IMR-90 (cell line): ENCODE results near the gene B3GALT4. TPM values are rescaled to one million over a fixed set of nuclear protein-coding genes. Genes with fewer than 3 reads are reported as not detected.

ENCODE experiments used
- ATAC-seq: fragments of 200-7000 bp; cut with Tn5 transposase; 2 replicates; pipeline ENCODE4 v1.9.1; 2020; ENCODE audit warnings: low read depth, mild to moderate bottlenecking, moderate library complexity
- BruUV-seq: library from RNA; stranded (reverse); fragments of 400-500 nt; replicated peaks from 2 replicates; lab custom pipeline; 2021; lab: Mats Ljungman, UMichigan
- CTCF ChIA-PET: fragments of 300-600 bp; formaldehyde crosslinking; extraction: SDS; loops from one replicate; lab custom pipeline; 2021; ENCODE audit warnings: antibody characterized with exemption; lab: Yijun Ruan, JAX
- POLR2A ChIA-PET: fragments of 300-600 bp; sonication (Branson Sonifier 250); formaldehyde crosslinking; loops from one replicate; lab custom pipeline; 2022; ENCODE audit warnings: antibody characterized with exemption; ENCODE audit not compliant: unreplicated experiment; lab: Charles Lee
- DNase-seq: peaks from one replicate; pipeline ENCODE4 v3.0.0; 2013
- H2AFZ ChIP-seq: replicated peaks from 2 replicates; pipeline ENCODE3; 2013; ENCODE audit warnings: low read length, mild to moderate bottlenecking; ENCODE audit not compliant: poor library complexity
- H2AK5ac ChIP-seq: 2 replicates; pipeline ENCODE4 v1.6.1; 2013; ENCODE audit warnings: low read depth, low read length, inconsistent platforms
- H2AK9ac ChIP-seq: replicated peaks from 2 replicates; pipeline ENCODE3; 2013; ENCODE audit warnings: mild to moderate bottlenecking, low read depth, low read length, moderate library complexity; ENCODE audit not compliant: poor library complexity
- H2BK120ac ChIP-seq: 2 replicates; pipeline ENCODE4 v1.6.1; 2013; ENCODE audit warnings: low read depth, low read length, inconsistent platforms
- H2BK15ac ChIP-seq: 3 replicates; pipeline ENCODE4 v1.6.1; 2013; ENCODE audit warnings: low read depth, low read length, inconsistent platforms
- H2BK20ac ChIP-seq: 2 replicates; pipeline ENCODE4 v1.6.1; 2013; ENCODE audit warnings: low read depth, mild to moderate bottlenecking, inconsistent platforms, low read length, moderate library complexity
- H2BK5ac ChIP-seq: 2 replicates; pipeline ENCODE4 v1.6.1; 2013; ENCODE audit warnings: mild to moderate bottlenecking, low read depth, low read length, inconsistent platforms; ENCODE audit not compliant: poor library complexity, severe bottlenecking
- H3K14ac ChIP-seq: replicated peaks from 2 replicates; pipeline ENCODE4 v1.6.1; 2013; ENCODE audit warnings: low read depth, low read length, inconsistent platforms
- H3K18ac ChIP-seq: 2 replicates; pipeline ENCODE4 v1.6.1; 2013; ENCODE audit warnings: low read depth, low read length, control low read depth
- H3K23ac ChIP-seq: 2 replicates; pipeline ENCODE4 v1.6.1; 2013; ENCODE audit warnings: low read depth, low read length, inconsistent platforms
- H3K27ac ChIP-seq: 2 replicates; pipeline ENCODE4 v1.5.1; 2013; ENCODE audit warnings: mild to moderate bottlenecking, control low read depth, low read length; ENCODE audit not compliant: insufficient read depth
- H3K27me3 ChIP-seq: 2 replicates; pipeline ENCODE4 v1.6.1; 2013; ENCODE audit warnings: low read length; ENCODE audit not compliant: control insufficient read depth, insufficient read depth
- H3K36me3 ChIP-seq: 2 replicates; pipeline ENCODE4 v1.6.1; 2013; ENCODE audit warnings: low read length, mixed read lengths; ENCODE audit not compliant: control insufficient read depth, insufficient read depth
- H3K4ac ChIP-seq: 2 replicates; pipeline ENCODE4 v1.6.1; 2013; ENCODE audit warnings: low read depth, low read length, inconsistent platforms
- H3K4me1 ChIP-seq: 2 replicates; pipeline ENCODE4 v1.6.1; 2013; ENCODE audit warnings: low read length, mixed read lengths; ENCODE audit not compliant: control insufficient read depth, insufficient read depth
- H3K4me2 ChIP-seq: 2 replicates; pipeline ENCODE4 v1.6.1; 2013; ENCODE audit warnings: low read depth, mild to moderate bottlenecking, control low read depth, low read length, moderate library complexity
- H3K4me3 ChIP-seq: 2 replicates; pipeline ENCODE4 v1.5.1; 2013; ENCODE audit warnings: low read depth, mild to moderate bottlenecking, control low read depth, low read length, moderate library complexity; ENCODE audit not compliant: insufficient read depth
- H3K56ac ChIP-seq: 2 replicates; pipeline ENCODE4 v1.6.1; 2013; ENCODE audit warnings: low read length, inconsistent platforms; ENCODE audit not compliant: insufficient read depth; ENCODE audit errors: extremely low read depth
- H3K79me1 ChIP-seq, 2 experiments: 2 replicates each; pipeline ENCODE4 v1.6.1; 2013; ENCODE audit warnings: low read length in 2 of 2, inconsistent platforms in 1 of 2, low read depth in 1 of 2
- H3K9ac ChIP-seq: 2 replicates; pipeline ENCODE4 v1.6.1; 2013; ENCODE audit warnings: low read depth, low read length, control low read depth
- H3K9me1 ChIP-seq: 2 replicates; pipeline ENCODE4 v1.6.1; 2013; ENCODE audit warnings: low read length, inconsistent platforms; ENCODE audit not compliant: insufficient read depth
- H3K9me3 ChIP-seq: 2 replicates; pipeline ENCODE4 v1.6.1; 2013; ENCODE audit warnings: low read length; ENCODE audit not compliant: control insufficient read depth, insufficient read depth
- H4K20me1 ChIP-seq: 2 replicates; pipeline ENCODE4 v1.6.1; 2013; ENCODE audit warnings: low read length, inconsistent platforms; ENCODE audit not compliant: insufficient read depth
- H4K5ac ChIP-seq: 2 replicates; pipeline ENCODE4 v1.6.1; 2013; ENCODE audit warnings: mild to moderate bottlenecking, low read depth, low read length, control low read depth
- H4K8ac ChIP-seq, 2 experiments: 2 replicates each; pipeline ENCODE4 v1.6.1; 2013; ENCODE audit warnings: low read depth in 2 of 2, low read length in 2 of 2, control low read depth in 1 of 2, inconsistent platforms in 1 of 2
- H4K91ac ChIP-seq: 2 replicates; pipeline ENCODE4 v1.6.1; 2013; ENCODE audit warnings: low read depth, low read length, inconsistent platforms; ENCODE audit not compliant: insufficient read depth
- CEBPB ChIP-seq: IDR thresholded peaks from 2 replicates; pipeline ENCODE4 v1.6.1; 2012; ENCODE audit warnings: low read depth, low read length, improper control_type of control experiment
- NFE2L2 ChIP-seq: fragments of 150-350 bp; IDR thresholded peaks from 2 replicates; pipeline ENCODE4 v1.6.1; 2016; ENCODE audit warnings: low read depth, mild to moderate bottlenecking, low read length
- RCOR1 ChIP-seq: IDR thresholded peaks from 2 replicates; pipeline ENCODE4 v1.6.1; 2012; ENCODE audit warnings: mild to moderate bottlenecking, low read length, improper control_type of control experiment; ENCODE audit not compliant: insufficient replicate concordance
- USF2 ChIP-seq: fragments of 150-350 bp; IDR thresholded peaks from 2 replicates; pipeline ENCODE4 v1.6.1; 2017; ENCODE audit warnings: mild to moderate bottlenecking, antibody characterized with exemption, low read length, low read depth
- WGBS, 2 experiments: methylation state at CpG; one replicate each; pipeline versions ENCODE4 v1.1.5 to v1.1.7; 2013; ENCODE audit warnings: missing lambda C conversion rate in 2 of 2; ENCODE audit not compliant: insufficient read length in 1 of 2; ENCODE audit errors: extremely low coverage in 2 of 2; 5-methylcytosine and 5-hydroxymethylcytosine counted together
- dilution Hi-C: fragments of 300-500 bp; cut with HindIII; formaldehyde crosslinking; loops from one replicate; pipeline ENCODE4 v1.14.3; 2018; ENCODE audit warnings: low sequenced_read_pairs; ENCODE audit not compliant: unreplicated experiment
- in situ Hi-C: fragments of 300-500 bp; cut with MboI; formaldehyde crosslinking; loops from 3 replicates; pipeline ENCODE4 v1.14.3; 2019; ENCODE audit warnings: low sequenced_read_pairs, inconsistent platforms, mixed read lengths
- intact Hi-C: fragments of 100-400 bp; cut with micrococcal nuclease; formaldehyde crosslinking; loops from 2 replicates; pipeline ENCODE4 v1.10.0; 2022
- polyA plus RNA-seq, 3 experiments: library from polyadenylated mRNA; depleted of rRNA; stranded (reverse); fragments of >200 nt; gene quantifications; 2 replicates each; pipeline ENCODE4 v1.2.3, GENCODE V29; 2012; ENCODE audit warnings: low replicate concordance in 1 of 3
- total RNA-seq: library from RNA; depleted of rRNA; stranded (reverse); fragments of >200 nt; gene quantifications from 2 replicates; pipeline ENCODE4 v1.2.3, GENCODE V29; 2012
- TF ChIP-seq, protein P1 (sequence below): conservative IDR thresholded peaks from 2 replicates; pipeline ENCODE4 v1.5.1; 2012; ENCODE audit warnings: mild to moderate bottlenecking, low read depth, low read length, improper control_type of control experiment

The B3GALT4 gene
- total and polyA plus RNA-seq, 2 of the 4 experiments (the other 2 are of a cell fraction), result 0.70 to 0.72 TPM

GRCh38 chr6:33250731-33251130 lies 26.2 kb upstream of the B3GALT4 start:
- Histone ChIP-seq H3K4me3 (no peak overlapping the region), H3K18ac (no peak overlapping the region), H2BK15ac (no peak overlapping the region), H3K4ac (peak overlapping the region; percentile 51), H3K9me1 (peaks cover 11% of the 10 kb centered on the region), H3K79me1 (peaks cover 3 to 35% of the 10 kb centered on the region in 2 experiments; a peak in 3 of 4 replicates), H3K9ac (0 out of 2 replicates have a peak overlapping the region, but pooled peaks have one; percentile 3), H2BK5ac (peak overlapping the region; percentile 69), H3K23ac (peak overlapping the region; percentile 46; the same call in 1 of the 2 replicates), H2AK9ac (no peak overlapping the region), H2BK120ac (peak overlapping the region; percentile 29), H3K4me1 (peaks cover 12% of the 10 kb centered on the region), H4K5ac (no peak overlapping the region), H4K20me1 (peaks cover 3% of the 10 kb centered on the region; the same call in 1 of the 2 replicates), H3K56ac (0 out of 2 replicates have a peak overlapping the region, but pooled peaks have one; percentile 16), H3K14ac (no peak overlapping the region; the same call in 1 of the 2 replicates), H3K27ac (peak overlapping the region; percentile 68), H3K4me2 (peak overlapping the region; percentile 40), H3K9me3 (no peaks in the 10 kb centered on the region), H2AK5ac (peak overlapping the region; percentile 61; the same call in 1 of the 2 replicates), H4K91ac (peak overlapping the region; percentile 50; the same call in 1 of the 2 replicates), H4K8ac (peak overlapping the region in 1 of 2 experiments; percentile 37; a peak in 1 of 4 replicates), H3K27me3 (no peaks in the 10 kb centered on the region), H3K36me3 (peaks cover 10% of the 10 kb centered on the region; the same call in 1 of the 2 replicates), H2BK20ac (peak overlapping the region; percentile 37; the same call in 1 of the 2 replicates), H2AFZ (no peak overlapping the region)
- in situ Hi-C loops, result no loop called here
- ATAC-seq, result no peak
- ChIA-PET POLR2A (interaction anchor here (1.0 kb wide), 2 partner anchors 19 to 21 kb away, joined by 4 to 7 read pairs; partner anchors contain the start of genes RPS18 and VPS52), CTCF (interaction anchor here (0.5 to 0.6 kb wide), 2 partner anchors 12 to 46 kb away, joined by 3 read pairs; no protein-coding TSS in a partner anchor)
- dilution Hi-C loops, result no loop called here
- BruUV-seq, result no TSS peak
- TF ChIP-seq CEBPB (no peak), RCOR1 (no peak), NFE2L2 (no peak), USF2 (no peak)
- TF ChIP-seq, protein P1, sequence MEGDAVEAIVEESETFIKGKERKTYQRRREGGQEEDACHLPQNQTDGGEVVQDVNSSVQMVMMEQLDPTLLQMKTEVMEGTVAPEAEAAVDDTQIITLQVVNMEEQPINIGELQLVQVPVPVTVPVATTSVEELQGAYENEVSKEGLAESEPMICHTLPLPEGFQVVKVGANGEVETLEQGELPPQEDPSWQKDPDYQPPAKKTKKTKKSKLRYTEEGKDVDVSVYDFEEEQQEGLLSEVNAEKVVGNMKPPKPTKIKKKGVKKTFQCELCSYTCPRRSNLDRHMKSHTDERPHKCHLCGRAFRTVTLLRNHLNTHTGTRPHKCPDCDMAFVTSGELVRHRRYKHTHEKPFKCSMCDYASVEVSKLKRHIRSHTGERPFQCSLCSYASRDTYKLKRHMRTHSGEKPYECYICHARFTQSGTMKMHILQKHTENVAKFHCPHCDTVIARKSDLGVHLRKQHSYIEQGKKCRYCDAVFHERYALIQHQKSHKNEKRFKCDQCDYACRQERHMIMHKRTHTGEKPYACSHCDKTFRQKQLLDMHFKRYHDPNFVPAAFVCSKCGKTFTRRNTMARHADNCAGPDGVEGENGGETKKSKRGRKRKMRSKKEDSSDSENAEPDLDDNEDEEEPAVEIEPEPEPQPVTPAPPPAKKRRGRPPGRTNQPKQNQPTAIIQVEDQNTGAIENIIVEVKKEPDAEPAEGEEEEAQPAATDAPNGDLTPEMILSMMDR, result no peak
- no peak for DNase-seq
- WGBS, 2 experiments, result 93% methylated on average over 7 of the region's 13 CpGs; no CpG with 5 or more reads in 1 of the 2 experiments
- intact Hi-C loops, result no loop called here
